SKM-1 (cell line): ENCODE measurements around the gene CDH13.

Experiments used
- DNase-seq: peaks from one replicate; lab custom pipeline; 2025; ENCODE audit not compliant: unreplicated experiment; lab: John Stamatoyannopoulos, UW

The CDH13 gene

DNA sequence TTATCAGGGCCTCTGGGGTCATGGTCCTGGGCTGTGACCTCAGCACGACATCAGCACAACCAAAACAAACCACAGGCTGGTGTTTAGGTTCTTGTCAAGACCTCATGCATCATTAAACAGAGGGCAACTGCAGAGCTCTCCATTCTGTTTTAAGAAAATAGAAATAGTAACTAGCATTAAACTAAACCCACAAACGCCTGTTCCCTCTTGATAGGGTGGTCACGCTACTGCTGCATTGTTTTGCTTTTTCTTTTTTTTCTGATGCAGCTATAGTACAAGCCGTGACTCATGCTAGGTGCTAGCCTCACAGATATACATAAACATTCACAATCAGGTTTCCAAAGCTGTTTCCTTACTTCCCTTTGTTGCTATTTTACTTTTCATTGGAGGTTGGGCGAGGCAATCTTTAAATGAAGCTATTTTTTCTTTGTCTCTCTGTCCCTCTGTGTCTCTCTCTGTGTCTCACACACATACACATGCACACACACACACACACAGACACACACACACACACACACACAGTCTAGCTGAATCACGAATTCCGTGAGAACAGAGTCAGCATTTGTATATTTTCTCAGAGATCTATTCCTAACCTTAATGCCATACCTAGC is 310.3 kb downstream of the CDH13 start:
- no peak for DNase-seq

GRCh38 chr16:82937926-82938520 is 311.3 kb downstream of the CDH13 start:
- DNase-seq = no peak

DNA sequence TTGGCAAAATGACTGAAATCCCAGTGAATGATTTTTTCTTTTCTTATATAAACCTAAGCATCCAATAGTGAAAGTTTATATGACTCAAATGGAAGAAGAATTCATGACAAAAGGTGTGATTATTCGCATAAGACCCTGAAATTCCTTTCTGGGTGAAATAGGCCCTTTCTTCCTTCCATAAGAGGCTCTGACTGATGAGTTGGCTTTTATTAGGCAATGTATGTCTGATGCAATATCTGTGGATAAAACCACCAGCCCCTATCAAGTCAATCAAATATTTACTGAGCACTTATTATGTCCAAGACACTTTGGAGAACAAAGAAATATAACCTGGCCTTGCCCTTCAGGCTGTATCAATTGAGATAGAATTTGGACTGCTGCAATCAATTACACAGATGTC is 316.6 kb downstream of the CDH13 start:
- no peak for DNase-seq

GRCh38 chr16:82945420-82946101 is 318.8 kb downstream of the CDH13 start:
- no peak for DNase-seq

DNA sequence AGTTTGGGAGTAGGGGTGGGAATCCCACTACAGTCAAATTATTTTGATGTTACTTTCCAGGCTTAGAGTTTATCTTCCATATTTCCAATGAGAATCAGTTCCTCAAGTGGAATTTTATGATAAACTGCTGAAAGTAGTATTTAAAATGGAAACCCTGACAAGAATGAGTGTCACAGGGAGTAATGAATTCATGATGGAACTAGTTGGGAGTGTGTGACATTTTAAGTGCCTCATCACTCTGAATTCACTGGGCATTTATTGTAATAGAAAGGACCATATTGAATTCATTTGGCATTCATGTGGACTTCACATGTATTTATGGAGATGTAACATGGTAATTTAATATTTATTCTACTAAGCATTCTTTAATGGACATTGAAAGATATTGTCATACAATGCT is 320.9 kb downstream of the CDH13 start:
- no peak for DNase-seq

- no peak for DNase-seq
Observed at GRCh38 chr16:82949016-82949415, 322.2 kb downstream of the CDH13 start.

DNA sequence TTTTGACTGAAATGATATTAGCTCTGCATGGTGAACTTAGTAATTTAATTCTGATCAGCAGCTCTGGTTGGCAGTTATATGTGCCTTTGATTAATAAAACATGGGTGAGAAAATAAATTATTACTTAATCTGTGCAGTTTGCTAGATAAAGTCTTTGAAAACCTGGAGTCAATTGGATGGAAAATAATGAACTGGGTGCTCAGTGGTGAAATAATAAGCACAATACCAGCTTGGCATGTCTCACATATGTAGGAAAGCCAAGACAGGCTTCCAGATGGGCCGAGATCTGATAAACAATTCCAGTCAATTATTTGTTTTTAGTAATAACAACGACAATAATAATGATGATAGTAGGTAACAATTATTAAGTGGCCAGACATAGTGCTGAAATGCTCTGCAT is 326.7 kb downstream of the CDH13 start:
- DNase-seq = no peak

DNA sequence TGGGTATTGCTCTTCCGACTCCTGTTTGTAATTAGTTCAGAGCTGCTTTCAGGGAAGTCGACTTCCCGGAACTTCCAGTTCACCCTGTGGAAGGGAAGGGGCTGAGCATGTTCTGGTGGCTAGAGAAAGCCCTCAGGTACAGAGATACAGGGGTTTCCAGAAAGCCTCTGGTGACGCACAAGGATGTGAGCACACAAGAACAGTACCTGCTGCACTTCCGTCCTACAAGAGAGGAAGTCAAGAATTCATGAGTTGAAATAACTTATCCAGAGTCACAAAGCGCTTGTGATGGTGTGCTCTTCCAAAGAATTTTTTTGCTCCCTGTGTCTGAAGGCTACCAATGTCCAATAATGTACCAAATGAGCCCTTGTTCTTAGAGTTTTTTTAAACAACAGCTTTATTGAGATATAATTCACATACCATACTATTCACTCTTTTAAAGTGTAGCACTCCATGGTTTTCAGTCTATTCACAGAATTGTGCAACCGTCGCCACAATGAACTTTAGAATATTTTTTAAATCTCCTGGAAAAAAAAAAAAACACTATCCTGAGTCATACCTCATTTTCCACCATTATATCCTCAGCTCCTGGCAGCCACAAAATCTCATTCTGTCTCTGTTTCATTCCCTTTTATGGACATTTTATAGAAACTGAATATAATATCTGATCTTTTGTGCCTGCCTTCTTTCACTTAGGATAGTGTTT is 327.6 kb downstream of the CDH13 start:
- DNase-seq = no peak

DNA sequence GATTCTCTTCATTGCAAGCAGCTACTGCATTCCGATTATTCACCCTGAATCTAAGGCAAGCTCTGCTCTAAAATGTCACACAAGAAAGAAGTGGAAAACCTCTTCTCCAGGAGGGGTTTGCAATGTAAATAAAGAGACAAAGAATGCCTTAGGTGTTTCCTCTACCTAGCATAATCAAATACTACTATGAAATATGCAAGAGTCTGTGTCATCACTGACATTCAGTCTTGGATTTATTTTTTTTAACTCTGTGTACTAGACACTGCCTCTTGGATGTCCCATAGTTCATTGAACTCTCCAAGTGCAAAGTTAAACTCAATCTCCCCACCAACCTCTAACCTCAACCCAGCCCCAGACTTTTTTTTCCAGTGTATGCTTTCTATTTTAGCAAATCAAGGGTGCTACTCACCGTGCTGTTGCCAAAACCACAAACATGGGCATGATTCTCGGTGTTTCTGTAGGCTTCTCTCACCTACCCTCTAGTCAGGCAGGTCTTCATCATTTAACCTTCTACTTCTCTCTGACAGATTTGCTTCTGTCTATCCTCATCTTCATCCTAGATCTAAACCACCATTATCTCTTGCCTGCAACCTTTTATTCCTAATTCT is 329.1 kb downstream of the CDH13 start:
- no peak for DNase-seq

DNA sequence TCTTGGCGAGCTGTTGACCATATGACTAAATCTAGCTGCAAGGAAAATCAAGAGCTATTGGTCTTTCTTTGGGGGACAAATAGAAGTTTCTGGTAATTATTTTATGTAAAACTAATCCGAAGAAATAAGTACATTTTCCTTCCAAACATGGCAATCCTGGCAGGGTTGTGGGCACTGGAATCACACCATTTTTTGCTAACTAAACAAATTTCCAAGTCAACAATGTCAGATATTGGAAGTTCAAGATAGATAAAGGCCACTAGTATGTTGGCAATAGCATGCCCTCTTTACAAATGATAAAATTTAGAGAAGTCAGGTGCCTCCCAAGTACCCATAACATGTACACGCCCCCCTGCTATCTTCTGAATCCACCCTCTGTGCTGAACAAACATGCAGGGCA is 330.4 kb downstream of the CDH13 start:
- no peak for DNase-seq

DNA sequence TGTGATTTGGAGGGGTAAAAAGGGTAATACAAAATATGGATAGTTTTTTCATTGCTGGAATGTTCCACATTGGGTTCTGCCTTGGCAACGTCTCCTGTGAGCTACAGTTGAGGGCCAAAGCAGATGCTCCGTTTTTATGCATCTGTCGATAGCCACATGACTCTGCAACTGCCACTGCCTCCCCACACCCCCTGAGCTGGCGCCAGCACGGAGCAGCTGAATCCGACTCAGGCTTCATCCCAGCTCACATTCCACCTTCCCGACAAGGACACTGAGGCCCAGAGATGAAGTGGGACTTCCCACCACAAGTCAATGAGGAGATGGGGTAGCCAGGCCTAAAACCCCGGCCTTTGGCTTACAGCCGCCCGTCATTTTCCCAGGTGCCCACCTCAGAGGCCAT is 334.1 kb downstream of the CDH13 start:
- no peak for DNase-seq

- DNase-seq = no peak
Observed at GRCh38 chr16:82963653-82964052, 336.9 kb downstream of the CDH13 start.

DNA sequence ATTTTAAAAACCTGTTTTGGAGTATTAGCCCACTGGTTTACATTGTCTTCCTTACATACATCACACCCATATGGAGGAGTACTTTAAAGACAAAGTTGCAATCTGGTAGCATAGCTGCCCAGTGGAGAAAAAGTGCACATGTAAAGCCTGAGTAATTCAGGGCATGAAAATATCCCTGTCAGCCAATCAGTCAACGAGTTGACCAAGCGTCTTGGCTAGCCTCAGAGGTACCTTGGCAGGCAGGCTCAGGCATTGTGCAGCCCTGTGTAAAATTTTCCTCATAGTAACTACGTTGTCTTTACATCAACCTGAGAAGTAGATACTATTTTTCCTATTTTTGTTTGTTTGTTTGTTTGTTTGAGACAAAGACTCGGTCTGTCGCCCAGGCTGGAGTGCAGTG is 339.0 kb downstream of the CDH13 start:
- no peak for DNase-seq

DNA sequence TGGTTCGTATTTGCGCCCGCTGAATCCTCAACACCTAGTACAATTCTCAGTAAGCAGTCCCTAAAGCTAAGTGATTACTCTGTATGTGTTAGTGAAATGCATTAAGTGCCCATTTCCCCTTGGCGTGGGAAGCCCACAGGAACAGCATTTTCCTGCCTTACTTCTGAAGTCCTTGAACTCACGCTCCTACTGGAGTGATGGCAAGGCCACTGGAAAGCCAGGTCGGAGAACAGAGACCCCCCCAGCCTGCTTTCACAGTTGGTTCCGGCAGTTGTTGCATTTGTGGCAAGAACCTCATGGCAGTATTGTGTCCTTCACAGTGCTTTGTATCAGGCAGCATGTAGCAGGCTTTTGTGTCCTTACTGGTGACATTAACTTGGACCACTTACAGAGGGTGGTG is 340.7 kb downstream of the CDH13 start:
- DNase-seq = no peak

DNA sequence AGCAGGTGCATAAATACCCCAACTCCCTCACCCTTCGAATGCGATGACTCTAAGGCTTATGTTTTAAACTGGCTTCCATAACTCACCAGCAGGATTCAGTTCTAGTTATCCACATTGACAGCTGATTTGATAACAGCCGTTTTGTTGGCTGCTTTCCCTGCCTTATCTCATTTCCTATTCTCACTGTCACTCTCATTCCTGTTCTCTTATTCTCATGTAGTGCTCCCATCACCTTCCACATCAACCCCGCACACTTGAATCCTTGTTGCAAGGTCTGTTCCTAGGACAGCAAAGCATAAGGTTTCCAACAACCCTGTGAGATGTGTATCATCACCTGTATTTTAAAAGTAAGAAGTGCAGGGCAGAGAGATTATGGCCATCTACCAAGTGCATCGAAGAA is 344.4 kb downstream of the CDH13 start:
- DNase-seq = no peak

DNA sequence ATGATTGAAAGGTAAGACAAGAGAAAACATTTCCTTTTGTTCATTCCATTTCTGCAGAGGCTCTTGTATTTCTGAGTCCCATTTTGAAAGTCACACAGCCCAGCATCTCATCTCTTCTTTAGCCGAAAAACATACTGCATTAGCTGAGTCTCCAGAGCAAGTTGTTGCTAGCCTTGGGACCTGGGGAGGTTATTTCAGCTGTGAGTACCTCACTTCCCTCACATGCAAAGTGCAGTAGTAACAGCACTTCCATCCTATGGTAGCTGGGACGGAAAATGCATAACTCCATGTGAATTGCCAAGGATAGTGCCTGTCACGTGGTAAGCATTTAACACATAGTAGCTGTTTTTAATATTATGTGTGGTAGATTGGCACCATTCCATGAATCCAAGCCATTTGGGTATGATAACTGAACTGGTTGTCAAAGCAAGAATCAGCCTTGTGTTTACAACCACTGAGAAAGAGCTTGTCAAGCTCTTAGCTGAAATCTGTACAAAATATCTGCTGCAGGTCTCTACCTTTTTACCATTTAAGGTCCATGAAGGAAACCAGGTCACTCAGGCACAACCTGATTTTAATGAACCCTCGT is 345.7 kb downstream of the CDH13 start:
- no peak for DNase-seq

GRCh38 chr16:82979406-82980111 is 352.8 kb downstream of the CDH13 start:
- DNase-seq = no peak

DNA sequence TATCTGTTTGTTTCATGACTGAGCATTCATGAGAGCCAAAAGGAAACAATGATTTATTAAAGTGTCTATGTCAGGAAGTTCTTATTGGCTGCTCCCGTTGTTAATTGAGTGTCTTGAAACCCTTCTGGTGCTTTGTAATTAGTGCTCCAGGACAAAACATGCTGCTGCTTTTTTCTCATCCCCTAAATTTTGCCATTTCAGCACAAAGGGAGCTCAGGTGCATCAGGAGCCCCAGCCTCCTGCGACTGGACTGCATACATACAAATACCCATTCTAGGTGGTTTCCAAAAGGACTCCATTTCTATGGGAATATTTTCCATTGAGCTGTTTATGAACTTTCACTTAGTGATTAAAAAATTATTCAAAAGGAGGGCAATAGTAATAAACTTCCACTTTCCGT is 354.0 kb downstream of the CDH13 start:
- no peak for DNase-seq

- DNase-seq = no peak
Observed at GRCh38 chr16:82987767-82988166, 361.0 kb downstream of the CDH13 start.

- no peak for DNase-seq
Observed at GRCh38 chr16:82990155-82990554, 363.4 kb downstream of the CDH13 start.

DNA sequence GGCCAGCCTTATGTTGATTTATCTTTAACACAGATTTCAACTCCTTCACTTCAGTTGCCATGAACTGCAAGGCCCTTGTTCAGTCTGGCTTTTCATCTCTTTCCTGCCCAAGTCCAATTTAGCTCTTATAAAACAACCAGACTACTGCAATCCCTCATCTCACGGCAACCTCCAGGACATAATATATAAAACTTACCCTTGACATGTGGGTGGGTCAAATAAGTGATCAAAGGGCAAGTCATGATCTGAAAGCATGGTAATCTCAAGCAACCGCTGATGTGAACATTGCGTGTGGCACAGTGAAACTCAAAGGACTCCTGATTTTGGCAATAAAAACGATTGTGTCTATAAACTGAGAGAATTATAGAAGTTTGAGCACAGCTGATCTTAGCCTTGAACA is 364.6 kb downstream of the CDH13 start:
- DNase-seq = no peak
